Stimulated activated memory B cell treated with anti-CD40 and anti-IgM and Interleukin-4, amounts not matched to agents 10 μg/mL and 1 μg/mL and 100 μg/mL, for 72 hours (primary cell): Measurements from ENCODE around the gene TMEM225.

Experiments
- ATAC-seq: fragments of 150-1000 bp; cut with Tn5 transposase; 2 replicates; pipeline ENCODE4 v1.10.0; 2021
- H3K27ac Mint-ChIP-seq: one replicate; pipeline ENCODE4 v1.8.0; 2022; ENCODE audit warnings: mild to moderate bottlenecking, mixed read lengths
- H3K27me3 Mint-ChIP-seq: one replicate; pipeline ENCODE4 v1.8.0; 2022; ENCODE audit warnings: mixed read lengths
- H3K36me3 Mint-ChIP-seq: one replicate; pipeline ENCODE4 v1.8.0; 2022; ENCODE audit warnings: mixed read lengths
- H3K4me1 Mint-ChIP-seq: one replicate; pipeline ENCODE4 v1.8.0; 2022; ENCODE audit warnings: mixed read lengths
- H3K4me3 Mint-ChIP-seq: one replicate; pipeline ENCODE4 v1.8.0; 2022; ENCODE audit warnings: mild to moderate bottlenecking, moderate library complexity, mixed read lengths
- H3K9me3 Mint-ChIP-seq: one replicate; pipeline ENCODE4 v1.8.0; 2022; ENCODE audit warnings: mixed read lengths

The TMEM225 gene

GRCh38 chr11:123841174-123841573, 44.3 kb downstream of the TMEM225 start:
- Mint-ChIP-seq H3K4me1 (no peaks in the 10 kb centered on the region), H3K4me3 (no peak overlapping the region), H3K9me3 (peaks cover 2% of the 10 kb centered on the region), H3K36me3 (no peaks in the 10 kb centered on the region), H3K27me3 (no peaks in the 10 kb centered on the region), H3K27ac (no peak overlapping the region)
- no peak for ATAC-seq

- Mint-ChIP-seq H3K4me3 (no peak overlapping the region), H3K27me3 (no peaks in the 10 kb centered on the region), H3K9me3 (peaks cover 2% of the 10 kb centered on the region)
Observed at GRCh38 chr11:123839131-123839530, 46.3 kb downstream of the TMEM225 start.

GRCh38 chr11:123838659-123839058, 46.8 kb downstream of the TMEM225 start:
- Mint-ChIP-seq H3K4me3 (no peak overlapping the region), H3K36me3 (no peaks in the 10 kb centered on the region), H3K27ac (no peak overlapping the region), H3K27me3 (no peaks in the 10 kb centered on the region), H3K9me3 (peaks cover 2% of the 10 kb centered on the region), H3K4me1 (no peaks in the 10 kb centered on the region)
- no peak for ATAC-seq

More at GRCh38 chr11:123839131-123839530, 46.3 kb downstream of the TMEM225 start:
- no peaks in the 10 kb centered on the region for H3K36me3 Mint-ChIP-seq
- no peak for ATAC-seq
- no peak overlapping the region for H3K27ac Mint-ChIP-seq
- H3K4me1 Mint-ChIP-seq: no peaks in the 10 kb centered on the region

GRCh38 chr11:123838199-123838598, 47.3 kb downstream of the TMEM225 start:
- Mint-ChIP-seq H3K36me3 (no peaks in the 10 kb centered on the region), H3K27me3 (no peaks in the 10 kb centered on the region), H3K4me3 (no peak overlapping the region), H3K4me1 (no peaks in the 10 kb centered on the region), H3K9me3 (peaks cover 2% of the 10 kb centered on the region), H3K27ac (no peak overlapping the region)
- ATAC-seq: no peak

- Mint-ChIP-seq H3K27me3 (peaks cover 11% of the 10 kb centered on the region), H3K27ac (no peak overlapping the region), H3K4me1 (no peaks in the 10 kb centered on the region), H3K4me3 (no peak overlapping the region), H3K36me3 (no peaks in the 10 kb centered on the region), H3K9me3 (no peaks in the 10 kb centered on the region)
- ATAC-seq: no peak
Observed at GRCh38 chr11:123833095-123833494, 52.4 kb downstream of the TMEM225 start.
